Colon (tissue), 2 donors: ENCODE measurements around the gene LRCOL1.

Experiments used
- FAIRE-seq: peaks from 2 replicates; lab custom pipeline; 2012; peaks lifted over from hg19 to GRCh38; lab: Jason Lieb, UNC
- donor health status: control.
- donor health status: control.

LRCOL1 gene

DNA sequence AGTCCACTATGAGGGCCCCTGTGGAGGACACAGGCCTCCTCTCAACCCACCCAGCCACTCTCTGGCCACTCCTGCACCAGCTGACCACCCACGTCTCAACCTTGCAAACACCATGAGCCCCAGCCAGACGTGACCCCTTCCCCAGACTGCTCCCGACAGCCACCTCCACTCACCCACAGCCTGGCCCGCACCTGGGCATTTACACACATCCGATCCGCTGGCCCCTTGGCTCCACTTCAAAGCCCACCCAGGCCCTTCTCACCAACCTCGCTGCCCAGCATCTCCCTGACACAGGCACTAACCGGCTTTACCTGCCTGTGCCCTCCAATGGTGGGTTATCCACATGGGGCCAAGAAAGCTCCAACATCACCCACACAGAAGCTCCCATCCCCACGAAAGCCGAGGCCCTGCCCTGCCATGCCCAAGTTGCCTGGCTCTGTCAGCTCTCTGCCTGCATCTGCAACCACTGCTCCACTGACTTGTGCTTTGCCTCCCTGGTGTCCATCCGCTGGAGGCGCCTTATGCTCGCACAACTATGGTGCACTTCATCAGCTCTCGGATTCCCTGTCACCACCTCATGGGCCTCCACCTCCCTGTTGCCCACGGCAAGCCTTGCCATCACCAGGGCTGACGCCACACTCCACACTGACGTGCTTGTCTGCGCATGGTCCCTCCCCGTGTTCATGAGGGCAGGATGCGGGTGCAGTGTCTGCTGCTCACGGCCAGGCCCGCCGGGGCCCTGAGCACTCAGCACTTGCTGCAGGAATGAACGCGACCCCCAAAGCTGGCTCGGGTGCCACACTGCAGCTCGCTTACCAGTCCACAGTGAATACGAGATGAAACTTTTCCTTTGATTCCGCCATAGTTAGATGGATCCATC is 24.9 kb upstream of the LRCOL1 start:
- no peak for FAIRE-seq

DNA sequence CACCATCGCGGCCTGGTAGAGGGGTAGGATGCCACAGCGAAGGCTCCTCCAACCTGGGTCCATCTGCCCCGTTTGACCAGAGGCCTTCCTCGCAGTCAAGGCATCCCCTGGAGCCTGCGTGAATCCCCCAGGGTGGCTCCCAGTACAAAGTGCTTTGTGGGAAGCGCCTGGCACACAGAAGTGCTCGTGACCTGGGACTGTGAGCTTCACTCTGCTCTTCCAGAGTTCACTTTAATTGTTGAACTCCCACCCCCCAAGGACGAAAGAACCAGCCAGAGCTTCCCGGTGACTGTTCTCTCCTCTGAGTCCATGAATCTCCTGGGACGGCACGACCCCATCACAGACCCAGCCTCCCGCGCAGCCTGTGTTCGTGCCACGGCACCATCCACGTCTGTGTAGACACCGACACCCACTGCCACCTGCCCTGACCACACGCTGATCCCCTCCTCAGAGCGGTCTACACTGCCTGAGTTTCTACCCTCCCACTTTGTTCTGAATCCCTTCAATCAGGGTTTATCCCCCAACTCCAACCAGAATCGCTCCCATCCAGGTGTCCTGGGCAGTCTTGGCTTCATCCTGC is 24.1 kb upstream of the LRCOL1 start:
- no peak for FAIRE-seq

DNA sequence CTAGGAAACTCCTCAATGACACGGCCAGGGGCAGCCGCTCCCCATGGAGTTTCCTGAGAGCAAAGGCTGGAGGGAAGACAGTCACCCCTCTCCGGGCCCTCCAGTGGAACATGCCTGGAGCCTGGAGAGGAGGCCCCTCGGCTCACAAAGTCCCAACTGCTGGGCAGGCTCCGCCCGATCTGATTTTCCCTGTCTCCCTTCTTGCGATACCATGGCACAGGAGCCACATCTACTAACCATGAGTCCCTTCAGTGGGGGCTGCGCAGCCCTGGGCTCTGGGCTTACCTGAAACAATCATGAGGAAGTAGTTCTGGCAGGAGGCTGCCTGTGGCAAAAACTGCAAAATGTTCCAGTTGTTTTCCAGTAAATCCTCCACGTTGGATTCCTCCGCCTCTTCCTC is 23.5 kb upstream of the LRCOL1 start:
- no peak for FAIRE-seq

DNA sequence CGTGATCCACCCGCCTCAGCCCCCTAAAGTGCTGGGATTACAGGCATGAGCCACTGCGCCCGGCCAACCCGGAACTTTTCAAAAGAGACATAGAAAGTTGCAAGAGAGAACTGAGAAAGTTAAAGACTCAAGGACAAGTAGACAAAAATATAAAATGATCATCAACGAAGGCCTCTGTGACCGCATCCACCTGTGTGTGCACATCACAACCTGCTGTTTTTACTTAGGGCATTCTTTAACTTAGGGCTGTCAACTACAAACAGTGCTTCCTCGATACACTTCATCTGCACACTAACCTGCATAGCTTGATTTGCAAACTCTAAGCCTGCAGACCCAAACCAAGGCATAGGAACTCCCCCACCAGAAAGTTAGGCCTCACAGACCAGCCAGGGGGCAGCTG is 23.0 kb upstream of the LRCOL1 start:
- FAIRE-seq: no peak

DNA sequence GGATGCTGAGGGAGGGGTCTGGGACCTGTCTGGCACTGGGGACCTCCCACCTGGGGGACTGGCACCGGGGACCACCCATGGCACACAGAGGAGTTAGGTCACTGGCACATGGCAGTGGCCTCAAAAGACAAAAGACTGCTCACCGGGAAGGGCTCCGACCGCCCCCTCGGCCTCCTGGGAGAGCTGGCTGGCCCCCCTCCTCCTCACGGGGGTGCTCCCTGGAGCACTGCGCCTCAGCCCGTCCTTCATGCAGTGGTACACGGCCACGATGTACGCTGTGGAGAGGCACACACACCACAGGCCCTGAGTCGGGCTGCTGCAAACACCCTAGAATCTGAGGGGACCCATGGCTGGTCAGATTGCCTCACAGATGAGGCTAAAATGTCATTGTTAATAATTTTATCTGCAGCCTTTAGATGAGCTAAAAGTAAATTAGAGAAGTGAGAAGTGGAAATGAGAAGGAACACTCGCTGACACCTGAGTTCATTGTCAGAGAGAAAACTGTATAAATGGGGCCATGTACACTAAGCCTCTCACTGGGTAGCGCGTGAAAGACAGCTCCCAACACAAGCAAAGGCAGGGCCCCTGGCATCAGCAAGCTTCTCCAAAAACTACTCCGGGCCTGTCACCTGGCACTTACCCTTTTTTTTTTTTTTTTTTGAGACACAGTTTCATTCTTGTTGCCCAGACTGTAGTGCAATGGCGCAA is 22.3 kb upstream of the LRCOL1 start:
- no peak for FAIRE-seq

DNA sequence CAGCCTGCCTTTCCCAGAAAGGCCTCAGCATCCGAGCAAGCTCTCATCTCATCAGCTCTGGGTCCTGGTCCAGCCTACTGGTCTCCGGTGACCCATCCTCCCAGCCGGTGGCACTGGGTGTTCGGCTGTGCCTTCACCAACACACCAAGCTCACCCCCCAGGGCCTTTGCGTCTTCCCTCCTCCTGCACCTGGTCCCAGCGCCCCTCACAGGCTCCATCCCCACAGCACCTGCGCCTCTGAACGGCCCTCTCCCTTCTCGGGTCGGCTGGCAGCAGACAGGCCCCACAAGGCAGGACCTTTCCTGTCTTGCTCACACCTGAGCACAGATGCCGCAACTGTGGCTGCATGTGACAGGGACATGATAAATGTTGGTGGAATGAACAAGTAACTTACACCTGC is 21.3 kb upstream of the LRCOL1 start:
- FAIRE-seq: no peak

DNA sequence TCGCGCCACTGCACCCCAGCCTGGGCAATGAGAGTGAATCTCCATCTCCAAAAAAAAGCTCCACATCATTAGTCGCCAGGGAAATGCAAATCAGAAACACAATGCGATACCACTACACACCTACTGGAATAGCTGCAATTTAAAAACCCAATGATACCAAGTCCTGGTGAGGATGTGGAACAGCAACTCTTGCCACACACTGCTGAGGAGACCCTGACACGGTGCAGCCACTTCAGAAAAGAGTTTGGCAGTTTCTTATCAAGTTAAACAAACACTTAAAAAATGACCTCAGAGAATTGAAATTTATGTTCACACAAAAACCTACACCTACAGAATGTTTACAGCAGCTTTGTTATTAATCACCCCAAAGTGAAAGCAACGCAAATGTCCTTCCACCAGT is 20.3 kb upstream of the LRCOL1 start:
- FAIRE-seq: no peak

DNA sequence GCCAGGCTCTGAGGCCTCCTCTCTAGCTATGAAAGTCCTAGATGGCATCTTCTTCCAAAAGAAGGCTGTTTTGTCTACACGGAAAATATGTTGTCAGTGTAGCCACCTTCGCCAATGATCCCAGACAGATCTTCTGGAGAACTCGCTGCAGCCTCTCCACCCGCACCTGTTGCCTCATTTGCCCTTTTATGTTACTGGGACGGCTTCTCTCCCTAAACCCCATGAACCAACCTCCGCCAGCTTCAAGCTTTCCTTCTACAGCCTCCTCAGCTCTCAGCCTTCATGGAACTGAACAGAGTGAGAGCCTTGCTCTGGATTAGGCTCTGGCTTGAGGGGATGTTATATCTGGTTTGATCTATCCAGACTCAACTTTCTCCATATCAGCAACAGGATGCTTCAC is 18.9 kb upstream of the LRCOL1 start:
- no peak for FAIRE-seq

DNA sequence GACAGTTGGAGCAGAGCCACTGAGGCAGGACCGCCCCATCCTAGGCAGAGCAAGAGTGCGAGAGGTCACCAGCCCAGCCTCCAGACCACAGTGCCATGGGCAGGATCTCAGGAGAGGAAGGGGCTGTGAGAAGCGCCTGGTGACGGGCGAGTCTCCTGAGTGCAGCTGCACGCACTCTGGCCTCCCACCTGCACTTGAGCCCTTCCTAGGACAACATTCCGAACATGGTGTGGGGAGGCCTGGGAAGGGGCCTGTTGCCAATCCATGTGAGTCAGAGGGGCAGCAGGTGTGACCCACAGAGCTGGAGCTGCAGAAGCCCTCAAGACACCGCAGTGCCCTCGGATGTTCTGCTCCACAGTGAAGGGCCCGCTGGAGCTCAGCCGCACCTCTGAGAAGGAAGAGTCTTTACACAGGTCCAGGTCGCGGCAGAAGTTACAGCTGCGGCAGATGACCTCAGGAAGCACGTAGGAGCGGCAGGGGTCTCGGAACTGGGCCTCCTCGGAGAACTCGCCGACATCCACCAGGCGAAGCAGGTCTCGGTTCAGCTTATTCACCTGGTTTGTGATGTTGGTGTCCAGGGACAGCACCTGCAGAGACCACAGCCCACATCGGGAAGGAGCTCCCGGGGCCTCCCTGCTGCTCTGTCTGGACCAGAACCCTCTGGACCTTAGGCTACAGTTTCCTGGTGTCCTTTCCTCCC is 15.5 kb upstream of the LRCOL1 start:
- no peak for FAIRE-seq

DNA sequence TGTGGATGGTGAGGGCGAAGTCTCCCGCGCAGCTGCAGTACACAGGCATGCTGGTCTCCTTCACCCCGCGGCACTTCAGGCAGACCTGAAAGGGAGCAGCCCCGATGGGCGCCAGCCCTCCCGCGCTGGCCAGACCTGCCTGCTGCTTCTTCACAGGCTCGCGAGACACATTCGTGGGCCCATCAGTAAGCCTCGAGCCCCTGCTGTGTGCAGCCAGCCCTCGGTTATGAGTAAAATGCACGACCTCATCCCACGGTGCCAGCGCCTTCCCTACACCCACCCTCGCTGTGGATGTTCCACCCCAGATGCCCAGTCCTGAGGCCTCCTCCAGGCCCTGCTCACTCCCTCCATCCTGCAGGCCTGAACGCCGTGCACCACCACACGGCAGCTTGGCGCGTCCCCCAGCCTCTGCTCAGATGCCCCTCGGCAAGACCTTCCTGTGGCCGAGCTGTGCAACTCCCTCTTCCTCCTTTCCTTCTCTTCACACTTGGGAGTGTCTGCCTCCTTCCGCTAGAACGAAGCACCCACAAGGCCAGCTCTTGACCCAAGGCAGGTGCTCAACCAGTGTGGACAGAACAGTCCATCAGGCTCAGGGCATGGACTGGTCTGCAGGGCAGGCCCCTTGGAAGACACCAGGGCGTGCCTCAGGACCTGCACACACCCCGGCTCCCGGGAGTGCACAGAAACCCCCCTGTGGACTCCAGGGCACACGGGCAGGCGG is 14.7 kb upstream of the LRCOL1 start:
- no peak for FAIRE-seq

DNA sequence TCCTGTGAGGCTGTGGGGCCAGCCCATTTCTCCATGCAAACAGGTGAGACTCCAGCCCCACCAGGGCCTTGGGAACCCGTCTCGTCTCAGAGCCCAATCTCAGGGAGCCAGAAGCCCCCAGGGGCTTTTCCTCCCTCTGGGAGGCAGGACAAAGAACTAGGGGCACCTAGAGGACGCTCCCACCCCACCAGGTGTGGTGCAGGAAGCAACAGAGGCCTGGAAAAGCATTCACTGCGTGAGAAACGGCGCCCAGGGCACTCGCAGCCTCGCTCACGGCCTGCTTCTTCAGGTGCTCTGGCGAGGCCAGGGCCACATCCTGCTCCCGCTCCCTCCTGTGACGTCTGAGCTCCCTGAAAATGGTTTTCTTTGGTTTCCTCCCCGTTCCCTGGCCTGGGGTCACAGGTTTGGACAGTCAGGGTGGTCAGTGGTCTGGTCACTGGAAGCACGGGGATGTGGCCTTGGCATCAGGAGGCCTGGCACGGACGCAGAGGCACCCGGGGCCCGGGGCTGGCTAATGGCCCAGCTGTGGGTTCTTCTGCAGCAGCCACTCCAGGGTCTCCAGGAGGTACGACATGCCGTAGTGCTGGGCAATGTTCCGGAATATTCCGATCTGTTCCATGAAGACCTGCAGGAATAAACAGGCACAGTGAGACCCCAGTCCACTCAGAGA is 13.9 kb upstream of the LRCOL1 start:
- no peak for FAIRE-seq

DNA sequence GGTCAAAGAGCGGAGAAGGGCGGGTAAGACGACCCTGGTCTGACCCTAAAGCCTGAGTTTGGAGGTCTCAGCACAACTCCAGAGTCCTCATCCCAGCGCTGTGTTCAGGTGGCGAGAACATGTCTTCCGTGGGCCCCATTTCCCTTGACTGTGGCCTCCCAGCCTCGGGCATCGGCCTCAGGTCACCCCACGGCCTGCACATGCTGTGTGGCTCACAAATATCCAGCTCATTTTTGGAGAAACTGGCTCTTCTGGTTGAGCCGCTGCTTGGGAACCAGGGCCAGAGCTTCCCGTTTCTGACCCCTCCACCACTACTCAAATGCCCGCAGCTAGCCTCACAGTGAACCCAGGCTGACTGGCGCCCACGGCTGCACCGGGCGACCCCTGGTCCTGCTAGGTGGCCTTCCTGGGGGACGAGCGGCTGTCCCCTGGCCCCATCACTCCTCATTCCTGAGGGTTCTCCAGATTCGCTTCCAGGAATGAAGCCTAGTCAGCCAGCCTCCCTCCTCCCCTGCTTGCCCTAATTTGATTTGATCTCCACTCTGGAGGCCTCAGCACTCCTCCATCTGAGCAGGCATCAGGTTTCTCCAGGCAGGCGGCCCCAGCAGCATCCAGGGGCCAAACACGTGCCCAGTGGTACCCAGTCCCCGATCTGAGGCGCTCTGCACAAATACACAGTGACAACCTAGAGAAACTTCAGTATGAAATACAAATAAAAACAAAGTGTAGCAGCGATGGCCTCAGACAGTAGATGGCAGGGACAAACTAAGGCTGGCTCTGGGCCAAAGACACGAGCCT is 12.9 kb upstream of the LRCOL1 start:
- no peak for FAIRE-seq

DNA sequence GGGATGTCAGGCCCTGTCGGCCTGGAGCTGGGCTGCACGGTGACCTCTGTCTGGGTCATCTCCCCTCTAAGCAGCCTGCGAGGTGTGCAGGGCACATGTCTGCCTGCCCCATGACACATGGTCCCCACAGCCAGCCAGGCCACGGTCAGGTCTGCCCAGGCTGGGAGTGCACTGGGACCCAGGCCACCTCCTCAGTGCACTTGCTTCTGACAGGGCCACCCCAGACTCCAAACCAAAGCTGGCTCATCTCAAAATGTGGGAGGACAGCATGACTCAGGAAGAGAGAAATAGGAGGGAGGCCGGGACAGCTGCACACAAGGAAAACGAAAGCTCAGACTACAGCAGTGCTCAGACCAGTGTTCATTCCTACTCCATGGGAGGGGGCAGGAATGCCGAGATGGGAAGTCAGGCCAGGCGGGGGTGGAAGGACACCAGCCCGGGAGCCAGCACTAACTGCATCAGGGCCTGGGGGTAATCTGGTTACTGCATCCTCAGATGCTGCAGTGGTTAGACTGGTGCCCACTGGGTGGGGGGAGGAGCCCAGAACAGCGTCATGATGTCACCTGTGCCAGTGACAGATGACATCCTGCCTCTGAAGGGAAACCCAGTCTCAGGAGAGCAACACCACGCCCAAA is 12.2 kb upstream of the LRCOL1 start:
- no peak for FAIRE-seq

DNA sequence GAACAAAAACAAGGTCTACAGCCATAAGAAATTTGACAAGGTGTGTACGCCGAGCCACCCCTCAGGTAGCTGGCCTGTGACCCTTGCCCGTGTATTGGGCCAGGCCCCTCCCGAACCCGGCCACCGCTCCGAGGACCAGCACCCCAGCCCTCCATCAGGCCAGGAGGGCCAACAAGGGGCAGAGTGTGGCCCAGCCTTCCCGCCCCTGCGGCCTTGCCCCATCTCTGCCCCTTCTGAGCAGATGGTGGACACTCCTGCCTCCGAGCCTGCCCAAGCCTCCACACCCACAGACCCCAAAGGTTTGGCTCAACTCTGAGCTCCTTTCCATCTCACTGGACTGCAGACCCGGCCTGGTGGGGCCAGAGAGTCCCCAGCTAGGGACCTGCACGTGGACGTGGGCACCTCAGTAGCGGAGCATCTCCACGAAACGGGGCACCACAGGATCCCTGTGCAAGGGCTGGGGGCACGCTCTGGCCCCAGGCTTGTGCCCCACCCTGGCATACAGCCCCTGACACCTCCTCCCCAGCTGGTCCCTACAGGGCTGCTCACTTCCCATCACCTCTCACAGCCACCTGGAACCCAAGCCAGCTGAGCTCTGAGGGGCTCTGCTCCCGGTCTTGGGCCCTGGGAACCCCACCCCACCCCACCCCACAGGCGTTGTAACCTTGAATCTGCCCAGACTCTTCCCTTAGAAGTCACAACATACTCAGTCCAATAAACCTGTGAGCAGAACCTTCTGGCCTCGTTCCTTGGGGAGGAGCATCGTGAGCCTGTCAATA is 11.5 kb upstream of the LRCOL1 start:
- FAIRE-seq: no peak

DNA sequence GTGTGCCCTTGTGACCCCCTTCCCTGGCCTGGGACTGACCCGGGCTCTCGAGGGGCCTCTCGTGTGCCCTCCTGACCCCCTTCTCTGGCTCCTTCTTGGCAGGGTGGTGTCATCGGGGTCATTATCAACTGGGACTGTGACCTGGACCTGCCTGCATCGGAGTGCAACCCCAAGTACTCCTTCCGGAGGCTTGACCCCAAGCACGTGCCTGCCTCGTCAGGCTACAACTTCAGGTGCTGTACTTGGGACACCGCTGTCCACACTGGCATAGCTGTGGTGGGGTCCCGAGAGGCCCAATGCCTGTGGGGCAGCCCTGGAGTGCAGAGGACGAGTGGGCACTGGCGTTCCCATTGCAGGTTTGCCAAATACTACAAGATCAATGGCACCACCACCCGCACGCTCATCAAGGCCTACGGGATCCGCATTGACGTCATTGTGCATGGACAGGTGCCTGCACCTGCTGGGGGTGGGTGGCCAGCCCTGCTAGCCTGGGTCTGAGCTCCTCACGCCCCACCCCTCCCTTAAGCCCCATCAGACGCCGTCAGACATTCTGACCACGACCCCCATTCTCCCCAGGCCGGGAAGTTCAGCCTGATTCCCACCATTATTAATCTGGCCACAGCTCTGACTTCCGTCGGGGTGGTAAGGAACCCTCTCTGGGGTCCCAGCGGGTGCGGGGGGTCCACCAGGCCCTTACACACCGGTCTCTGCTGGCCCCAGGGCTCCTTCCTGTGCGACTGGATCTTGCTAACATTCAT is 10.7 kb upstream of the LRCOL1 start:
- FAIRE-seq: no peak

DNA sequence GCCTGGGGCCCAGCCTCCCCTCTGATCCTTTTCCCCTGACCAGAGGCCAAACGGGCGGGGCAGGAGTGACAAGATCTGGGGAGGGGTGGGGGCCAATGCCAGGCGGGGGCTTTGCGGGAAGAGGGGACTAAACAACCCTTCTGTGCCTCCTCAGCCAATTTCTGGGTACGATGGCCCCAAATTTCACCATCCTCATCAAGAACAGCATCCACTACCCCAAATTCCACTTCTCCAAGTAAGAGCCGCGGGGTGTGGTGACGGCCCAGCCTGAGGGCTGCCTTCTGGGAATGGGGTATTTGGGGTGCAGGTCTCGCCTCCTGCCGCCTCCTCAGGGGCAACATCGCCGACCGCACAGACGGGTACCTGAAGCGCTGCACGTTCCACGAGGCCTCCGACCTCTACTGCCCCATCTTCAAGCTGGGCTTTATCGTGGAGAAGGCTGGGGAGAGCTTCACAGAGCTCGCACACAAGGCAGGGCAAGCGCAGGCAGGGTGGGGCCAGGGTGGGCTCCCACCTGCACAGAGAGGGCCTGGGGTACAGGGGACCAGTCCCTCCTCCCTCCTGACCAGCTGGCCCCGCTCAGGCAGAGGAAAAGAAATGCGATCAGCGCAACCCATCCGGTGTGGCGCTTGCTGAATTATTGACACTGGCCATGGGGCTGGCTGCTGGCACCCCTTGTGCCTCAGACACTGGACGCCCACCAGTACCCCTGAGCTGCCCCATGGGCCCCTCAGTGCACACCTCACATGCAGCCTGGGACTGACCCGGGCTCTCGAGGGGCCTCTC is 9.9 kb upstream of the LRCOL1 start:
- no peak for FAIRE-seq

DNA sequence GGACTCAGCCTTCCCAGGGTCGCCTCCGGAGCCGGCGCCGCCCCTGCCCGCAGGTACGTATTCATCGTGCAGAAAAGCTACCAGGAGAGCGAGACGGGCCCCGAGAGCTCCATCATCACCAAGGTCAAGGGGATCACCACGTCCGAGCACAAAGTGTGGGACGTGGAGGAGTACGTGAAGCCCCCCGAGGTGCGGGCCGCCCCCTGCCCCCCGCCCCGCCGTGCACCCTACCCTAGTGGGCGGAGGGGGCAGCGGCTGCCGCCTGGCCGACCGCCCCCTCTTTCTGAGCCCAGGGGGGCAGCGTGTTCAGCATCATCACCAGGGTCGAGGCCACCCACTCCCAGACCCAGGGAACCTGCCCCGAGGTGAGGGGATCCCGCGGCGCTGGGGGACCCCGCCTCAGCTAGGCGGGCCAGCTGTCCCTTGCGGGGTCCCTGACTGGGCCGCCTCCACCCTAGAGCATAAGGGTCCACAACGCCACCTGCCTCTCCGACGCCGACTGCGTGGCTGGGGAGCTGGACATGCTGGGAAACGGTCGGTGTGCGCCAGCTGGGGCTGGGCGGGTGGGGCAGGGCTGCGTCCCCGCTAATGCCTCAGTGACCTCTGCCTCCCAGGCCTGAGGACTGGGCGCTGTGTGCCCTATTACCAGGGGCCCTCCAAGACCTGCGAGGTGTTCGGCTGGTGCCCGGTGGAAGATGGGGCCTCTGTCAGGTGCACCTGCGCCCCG is 9.2 kb upstream of the LRCOL1 start:
- FAIRE-seq: no peak
